ENCODE results near the gene MR1.

GRCh38 chr1:181049378-181049777 lies 15.6 kb downstream of the MR1 start:
- TF ChIP-seq POLR2AphosphoS5 (IDR thresholded peaks at IDR 0.05; ENCODE audit: low read depth, low read length): no peak
- no peak for TF ChIP-seq CTCF (IDR thresholded peaks at IDR 0.05 in 2 of 3, conservative IDR thresholded peaks at IDR 0.05 in 1 of 3; ENCODE audit: borderline replicate concordance in 1 of 3, insufficient read depth in 1 of 3, low read depth in 2 of 3, low read length in 2 of 3)
- TF ChIP-seq EZH2 (IDR thresholded peaks at IDR 0.05): no peak
- no peak for TF ChIP-seq ATF3 (IDR thresholded peaks at IDR 0.05)
- no peak for TF ChIP-seq POLR2A (IDR thresholded peaks at IDR 0.05; ENCODE audit: borderline replicate concordance, extremely low read depth, insufficient read depth, insufficient read length)
- TF ChIP-seq REST (IDR thresholded peaks at IDR 0.05; ENCODE audit: low read depth): no peak

All from HCT116 (cell line).